ENCODE results near the gene LIAS.
"Not testable (repeated sequence)": the region's sequence is repeated elsewhere in the genome, so short reads cannot be mapped to it uniquely, and the experiment has no call there.

Gene LIAS

DNA sequence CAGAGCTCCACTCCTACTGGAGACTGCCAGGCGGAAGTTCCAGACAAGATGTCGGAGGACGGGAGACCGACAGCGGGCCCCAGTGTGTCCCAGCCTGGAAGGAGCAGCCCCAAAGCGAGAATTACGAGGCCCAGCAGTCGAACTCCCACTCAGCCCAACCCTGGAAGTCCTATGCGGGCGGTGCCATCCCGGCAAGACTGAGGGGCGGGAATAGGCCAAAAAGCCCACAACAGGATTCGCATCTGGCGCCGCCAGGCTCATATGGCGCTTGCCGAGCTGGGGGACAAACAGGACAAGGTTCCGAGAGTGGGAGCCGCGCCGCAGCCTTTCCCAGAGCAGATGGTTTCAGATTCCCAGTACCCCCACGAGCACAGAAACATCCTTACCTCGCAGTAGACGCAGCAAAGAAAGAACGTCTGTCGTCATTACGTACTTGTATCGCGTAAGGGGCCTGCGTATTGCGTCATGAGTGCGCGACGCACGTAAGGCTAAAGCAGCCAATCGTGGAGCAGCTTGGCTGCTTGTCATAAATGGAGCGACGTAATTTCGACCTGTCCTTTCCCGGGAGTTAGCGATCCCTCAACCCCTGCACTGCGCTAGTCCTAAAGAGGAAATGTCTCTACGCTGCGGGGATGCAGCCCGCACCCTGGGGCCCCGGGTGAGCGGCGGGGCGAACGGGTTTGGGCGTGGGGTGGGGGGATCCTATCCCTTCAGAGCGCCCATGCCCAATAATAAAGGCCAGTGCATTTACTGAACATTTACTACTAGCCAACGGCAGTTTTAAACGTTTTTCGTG, at the start of gene LIAS, which contains the start of gene RPL9:
Gene LIAS, plus strand, starts transcription at position 552 of the 796 bp plus-strand sequence. Its CDS starts 62 bp downstream, at position 614.
Gene RPL9, minus strand, starts transcription at position 418 of the 796 bp plus-strand sequence. CDS start 483 bp downstream, outside the sequence.
- DNase-seq (ENCODE audit: low spot score), result peak; percentile 96

DNA sequence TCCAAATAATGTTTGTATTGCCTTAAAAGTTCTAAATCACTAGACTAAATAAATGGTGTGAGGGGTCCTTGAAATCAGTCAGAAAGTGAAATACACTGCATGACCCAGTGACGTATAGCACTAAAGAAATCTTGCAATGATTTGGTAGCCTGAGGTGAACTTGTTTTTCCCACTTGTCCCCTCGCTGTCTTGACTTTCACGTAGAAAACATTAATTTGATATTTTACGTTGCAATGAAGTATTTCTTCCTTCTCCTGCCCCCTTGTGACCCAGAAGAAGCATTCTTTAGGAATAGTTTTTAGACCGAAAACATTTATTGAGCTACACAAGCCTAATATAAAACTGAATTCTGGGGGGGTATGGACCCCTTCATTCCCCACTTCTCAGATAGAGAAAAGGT, 48.4 kb upstream of the LIAS start:
- peak; percentile 38 for DNase-seq (ENCODE audit: low spot score)

DNA sequence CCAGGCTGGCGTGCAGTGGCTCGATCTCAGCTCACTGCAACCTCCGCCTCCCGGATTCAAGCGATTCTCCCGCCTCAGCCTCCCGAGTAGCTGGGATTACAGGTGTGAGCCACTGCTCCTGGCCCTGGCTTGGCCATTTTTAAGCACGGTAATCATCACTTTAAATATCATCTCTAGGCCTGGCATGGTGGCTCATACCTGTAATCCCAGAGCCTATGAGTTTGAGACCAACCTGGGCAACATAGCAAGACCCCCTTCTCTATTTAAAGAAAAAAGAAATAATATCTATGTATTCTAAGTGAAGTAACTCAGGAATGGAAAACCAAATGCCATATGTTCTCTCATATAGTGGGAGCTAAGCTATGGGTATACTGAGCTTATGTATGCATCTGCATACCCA, 47.3 kb upstream of the LIAS start:
- not testable (repeated sequence) for DNase-seq (ENCODE audit: low spot score)

DNA sequence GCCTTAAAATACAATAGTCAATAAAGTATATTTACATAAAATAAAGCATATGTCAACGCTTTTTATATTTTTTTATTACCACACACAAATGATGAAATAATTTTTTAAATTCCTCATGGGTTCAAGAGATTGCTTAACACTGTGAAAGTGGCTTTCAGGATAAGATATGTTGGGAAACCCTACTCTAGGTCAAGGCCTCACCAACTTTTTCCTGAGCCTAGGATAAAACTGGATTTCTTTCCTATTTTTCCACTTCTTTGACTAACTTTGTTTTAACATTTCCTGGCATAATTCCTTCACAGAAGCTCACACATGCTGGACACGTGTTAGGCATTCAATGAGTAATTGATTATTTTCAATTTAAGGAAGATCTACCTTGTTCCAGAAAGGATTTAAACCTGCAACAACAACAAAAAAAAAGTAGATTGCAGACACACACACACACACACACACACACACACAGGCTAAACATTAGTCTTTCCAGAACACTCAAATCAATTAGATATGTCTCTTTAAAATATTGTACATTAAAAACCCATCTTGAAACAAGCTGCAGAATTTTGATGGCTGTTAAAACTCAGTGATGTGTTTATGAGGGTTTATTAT, 43.1 kb upstream of the LIAS start:
- peak; percentile 51 for DNase-seq (ENCODE audit: low spot score)

DNA sequence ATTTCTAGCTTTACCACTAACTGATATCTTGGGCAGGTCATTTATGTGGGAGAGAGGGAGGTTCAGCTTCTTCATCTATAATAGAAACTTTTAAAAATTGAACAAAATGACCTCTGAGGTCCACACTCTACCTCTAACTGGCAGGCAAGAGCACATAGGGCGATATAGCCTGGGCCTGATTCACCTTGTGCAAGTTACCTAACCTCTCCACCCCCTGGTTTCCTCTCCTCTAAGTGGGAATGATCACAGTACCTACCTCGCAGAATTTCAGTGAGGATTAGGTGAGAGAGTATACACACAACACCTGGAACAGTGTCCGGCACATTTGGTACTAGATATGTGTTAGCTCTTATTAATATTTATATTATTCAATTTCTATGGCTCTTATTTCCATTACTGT, 36.6 kb upstream of the LIAS start:
- no peak for DNase-seq (ENCODE audit: low spot score)

DNA sequence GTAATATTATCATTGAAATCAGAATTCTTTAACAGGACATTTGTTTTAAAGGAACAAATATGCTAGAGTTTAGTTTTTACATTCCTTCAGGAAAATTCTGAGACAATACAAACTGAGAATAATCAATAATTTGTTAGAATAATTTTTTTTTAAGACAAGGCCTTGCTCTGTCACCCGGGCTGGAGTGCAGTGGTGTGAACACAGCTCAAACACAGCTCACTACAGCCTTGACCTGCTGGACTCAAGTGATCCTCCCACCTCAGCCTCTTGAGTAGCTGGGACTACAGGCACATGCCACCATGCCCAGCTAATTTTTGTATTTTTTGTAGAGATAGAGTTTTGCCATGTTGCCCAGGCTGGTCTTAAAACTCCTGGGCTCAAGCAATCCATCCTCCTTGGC, 33.6 kb upstream of the LIAS start:
- DNase-seq (ENCODE audit: low spot score), result not testable (repeated sequence)

DNA sequence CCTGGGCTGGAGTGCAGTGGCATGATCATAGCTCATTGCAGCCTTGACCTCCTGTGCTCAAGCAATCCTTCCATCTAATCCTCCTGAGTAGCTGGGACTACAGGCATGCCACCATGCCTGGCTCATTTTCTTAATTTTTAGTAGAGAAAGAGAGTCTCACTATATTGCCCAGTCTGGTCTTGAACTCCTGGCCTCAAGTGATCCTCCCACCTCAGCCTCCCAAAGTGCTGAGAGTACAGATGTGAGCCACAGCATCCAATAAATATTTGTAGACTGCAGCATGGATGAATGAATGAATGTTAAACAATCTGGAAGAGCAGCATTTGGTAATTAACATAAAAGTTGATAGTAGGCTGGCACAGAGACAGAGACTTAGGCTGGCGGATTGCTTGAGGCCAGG, 32.1 kb upstream of the LIAS start:
- DNase-seq (ENCODE audit: low spot score), result no peak

DNA sequence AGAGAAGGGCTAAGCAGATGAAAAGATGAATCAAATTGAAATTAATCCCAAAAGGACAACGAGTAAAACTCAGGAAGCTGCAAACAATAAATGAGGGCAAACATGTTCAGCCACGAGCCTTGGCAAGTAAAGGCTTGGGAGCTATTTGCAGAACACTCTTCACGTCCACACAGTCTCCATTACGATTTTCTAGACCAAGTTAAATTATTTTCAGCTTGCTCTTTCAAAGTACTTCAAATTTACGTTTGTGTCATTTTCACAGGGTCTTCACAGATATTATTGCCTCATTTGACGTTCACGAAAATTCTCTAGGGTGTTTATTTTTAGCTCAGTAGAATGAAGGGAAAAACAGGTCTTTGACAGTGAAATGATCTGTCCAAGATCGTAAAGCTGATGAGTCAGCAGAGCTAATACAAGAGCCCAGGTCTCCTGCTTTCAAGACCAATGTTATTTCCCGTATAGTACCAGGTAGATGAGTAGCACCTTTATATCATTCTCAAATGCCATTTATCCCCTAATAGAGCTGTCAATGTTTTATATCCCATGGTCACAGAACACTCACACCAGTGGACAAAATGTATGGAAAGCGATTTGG, 31.2 kb upstream of the LIAS start:
- DNase-seq (ENCODE audit: low spot score), result no peak

DNA sequence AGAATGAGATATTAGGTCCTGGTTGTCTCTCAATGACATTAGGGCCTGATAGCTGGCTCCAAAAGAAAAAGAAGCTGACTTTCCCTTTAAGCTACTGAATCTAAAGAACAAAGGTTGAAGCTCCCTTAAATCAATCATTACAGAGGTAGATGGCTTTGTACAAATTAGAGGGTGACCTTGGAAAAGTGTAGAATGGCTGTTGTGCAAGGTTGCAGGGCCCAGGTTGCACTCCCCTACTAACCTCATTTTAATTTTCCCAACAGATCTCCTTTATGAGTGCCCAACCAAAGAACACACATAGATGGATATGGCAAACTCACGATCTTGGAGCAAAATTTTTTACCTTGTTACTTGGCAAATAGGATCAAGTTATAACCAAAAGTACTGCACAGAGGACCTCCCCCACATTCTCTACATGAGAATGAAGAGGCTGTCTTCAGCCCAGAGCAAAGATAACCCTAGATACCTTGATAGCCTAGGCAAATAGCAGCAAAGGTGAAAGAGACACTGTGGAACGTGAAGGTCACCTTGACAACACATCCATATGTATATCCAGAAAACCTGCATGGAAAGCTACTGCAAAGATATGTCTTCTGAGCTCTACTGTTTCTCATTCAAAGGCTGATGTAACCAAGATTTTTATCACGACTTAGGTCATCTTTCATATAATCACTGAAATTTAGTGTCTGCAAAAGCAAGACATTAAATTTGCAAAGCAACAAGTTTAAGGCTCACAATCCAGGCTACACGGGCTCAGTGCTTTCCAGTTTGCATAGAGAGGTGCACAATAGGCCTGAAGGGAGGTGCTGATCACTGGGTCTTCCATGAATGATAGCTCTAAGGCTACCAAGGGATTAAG, 29.2 kb upstream of the LIAS start:
- no peak for DNase-seq (ENCODE audit: low spot score)

DNA sequence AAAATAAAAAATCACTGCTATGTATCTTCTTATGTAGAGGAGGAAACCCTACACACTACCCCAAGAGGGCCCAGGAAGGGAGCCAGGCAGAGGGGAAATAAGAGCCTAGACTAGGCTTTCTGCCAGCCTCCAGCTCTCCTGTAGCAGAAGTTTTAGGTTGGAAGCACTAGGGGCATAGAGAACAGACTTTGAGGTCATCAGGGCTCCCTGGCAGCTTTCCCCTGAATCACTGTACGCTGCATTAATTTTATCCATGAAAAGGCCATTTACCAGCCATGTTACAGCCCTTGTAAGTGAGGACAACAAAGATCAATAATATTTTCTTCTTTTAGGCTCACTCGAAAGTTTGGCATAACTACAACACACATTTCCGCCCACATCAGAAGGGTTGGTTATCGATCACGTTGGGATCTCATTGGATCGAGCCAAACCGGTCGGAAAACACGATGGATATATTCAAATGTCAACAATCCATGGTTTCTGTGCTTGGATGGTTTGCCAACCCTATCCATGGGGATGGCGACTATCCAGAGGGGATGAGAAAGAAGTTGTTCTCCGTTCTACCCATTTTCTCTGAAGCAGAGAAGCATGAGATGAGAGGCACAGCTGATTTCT, 24.9 kb upstream of the LIAS start:
- DNase-seq (ENCODE audit: low spot score), result no peak

DNA sequence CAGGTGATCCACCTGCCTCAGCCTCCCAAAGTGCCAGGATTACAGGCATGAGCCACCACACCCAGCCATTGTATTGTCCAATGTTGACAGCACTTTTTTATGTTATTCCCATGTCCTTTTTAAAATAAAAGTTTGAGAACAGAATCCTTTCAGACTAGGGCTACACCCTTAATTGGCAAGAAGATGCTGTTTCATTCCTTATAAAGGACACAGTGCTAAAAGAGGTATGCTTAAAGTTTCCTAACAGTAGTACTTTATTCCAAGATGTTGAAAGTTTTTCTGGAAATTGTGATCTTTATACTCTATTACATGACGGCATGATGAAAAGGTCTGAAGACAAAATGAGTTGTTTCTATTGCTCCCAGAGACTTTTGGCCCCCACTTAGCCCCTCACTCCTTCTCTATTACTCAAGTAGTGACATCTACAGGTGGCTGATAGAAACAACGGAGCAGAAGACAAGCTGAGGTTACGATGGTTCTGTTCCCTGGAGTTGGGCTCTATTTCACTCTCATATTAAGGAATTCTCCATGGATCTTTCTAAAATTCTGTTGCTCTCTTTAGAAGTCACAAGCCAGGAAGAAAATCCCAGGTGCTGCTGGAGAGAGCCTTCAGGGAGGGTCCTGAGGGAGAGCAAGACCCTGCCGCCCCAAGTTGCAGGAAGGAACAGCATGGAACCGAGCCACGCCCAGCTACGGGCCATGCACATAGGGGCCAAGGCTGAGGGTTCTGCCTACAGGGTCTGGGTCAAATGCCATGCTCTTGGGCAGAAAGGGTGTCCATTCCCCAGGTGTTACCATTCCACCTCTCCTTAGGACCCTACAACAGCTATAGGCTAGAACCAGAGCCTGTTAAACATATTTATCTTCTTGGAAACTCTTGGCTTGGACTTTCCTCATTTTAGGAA, 22.9 kb upstream of the LIAS start:
- peak; percentile 20 for DNase-seq (ENCODE audit: low spot score)

DNA sequence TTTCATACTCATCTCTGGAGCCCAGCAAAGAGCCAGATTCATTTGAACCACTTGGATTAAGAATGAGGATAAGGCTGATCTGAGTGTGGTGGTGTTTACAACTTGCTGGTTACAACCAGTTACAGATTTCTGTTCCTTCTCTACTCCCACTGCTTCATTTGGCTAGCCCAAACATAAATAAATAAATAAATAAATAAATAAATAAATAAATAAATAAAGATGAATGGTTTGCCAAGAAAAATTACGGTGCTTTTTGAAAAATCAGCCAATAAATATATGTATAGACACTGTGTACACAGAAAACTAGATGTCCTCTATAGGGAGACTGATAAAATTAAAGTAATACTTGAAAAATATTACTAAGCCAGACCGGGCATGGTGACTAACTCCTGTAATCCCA, 17.3 kb upstream of the LIAS start:
- no peak for DNase-seq (ENCODE audit: low spot score)

DNA sequence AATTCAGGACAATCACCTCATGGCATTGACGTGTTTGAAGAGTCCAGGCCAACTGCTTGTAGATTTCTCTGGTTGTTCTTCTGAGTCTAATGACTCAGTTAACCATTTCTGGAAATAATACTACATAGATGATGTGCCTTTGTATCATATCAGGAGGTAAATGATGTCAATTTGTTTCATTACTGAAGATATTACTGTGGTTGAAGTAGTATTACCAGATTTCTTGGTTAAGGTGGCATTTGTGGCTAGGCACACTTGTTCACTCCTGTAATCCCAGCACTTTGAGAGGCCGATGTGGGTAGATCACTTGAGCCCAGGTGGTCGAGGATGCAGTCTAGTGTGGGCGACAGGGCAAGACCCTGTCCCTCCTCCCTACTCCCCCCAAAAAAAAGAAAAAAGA, 15.9 kb upstream of the LIAS start:
- no peak for DNase-seq (ENCODE audit: low spot score)

DNA sequence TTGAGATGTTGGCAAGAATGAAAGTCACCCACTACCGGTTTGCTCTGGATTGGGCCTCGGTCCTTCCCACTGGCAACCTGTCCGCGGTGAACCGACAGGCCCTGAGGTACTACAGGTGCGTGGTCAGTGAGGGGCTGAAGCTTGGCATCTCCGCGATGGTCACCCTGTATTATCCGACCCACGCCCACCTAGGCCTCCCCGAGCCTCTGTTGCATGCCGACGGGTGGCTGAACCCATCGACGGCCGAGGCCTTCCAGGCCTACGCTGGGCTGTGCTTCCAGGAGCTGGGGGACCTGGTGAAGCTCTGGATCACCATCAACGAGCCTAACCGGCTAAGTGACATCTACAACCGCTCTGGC, 12.4 kb upstream of the LIAS start:
- DNase-seq (ENCODE audit: low spot score), result no peak

DNA sequence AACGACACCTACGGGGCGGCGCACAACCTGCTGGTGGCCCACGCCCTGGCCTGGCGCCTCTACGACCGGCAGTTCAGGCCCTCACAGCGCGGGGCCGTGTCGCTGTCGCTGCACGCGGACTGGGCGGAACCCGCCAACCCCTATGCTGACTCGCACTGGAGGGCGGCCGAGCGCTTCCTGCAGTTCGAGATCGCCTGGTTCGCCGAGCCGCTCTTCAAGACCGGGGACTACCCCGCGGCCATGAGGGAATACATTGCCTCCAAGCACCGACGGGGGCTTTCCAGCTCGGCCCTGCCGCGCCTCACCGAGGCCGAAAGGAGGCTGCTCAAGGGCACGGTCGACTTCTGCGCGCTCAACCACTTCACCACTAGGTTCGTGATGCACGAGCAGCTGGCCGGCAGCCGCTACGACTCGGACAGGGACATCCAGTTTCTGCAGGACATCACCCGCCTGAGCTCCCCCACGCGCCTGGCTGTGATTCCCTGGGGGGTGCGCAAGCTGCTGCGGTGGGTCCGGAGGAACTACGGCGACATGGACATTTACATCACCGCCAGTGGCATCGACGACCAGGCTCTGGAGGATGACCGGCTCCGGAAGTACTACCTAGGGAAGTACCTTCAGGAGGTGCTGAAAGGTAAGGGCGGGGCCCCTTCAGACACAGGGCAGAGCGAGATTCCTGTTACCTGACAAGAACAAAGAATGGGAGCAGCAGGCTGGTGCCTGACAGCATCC, 11.8 kb upstream of the LIAS start:
- DNase-seq (ENCODE audit: low spot score), result peak; percentile 52

DNA sequence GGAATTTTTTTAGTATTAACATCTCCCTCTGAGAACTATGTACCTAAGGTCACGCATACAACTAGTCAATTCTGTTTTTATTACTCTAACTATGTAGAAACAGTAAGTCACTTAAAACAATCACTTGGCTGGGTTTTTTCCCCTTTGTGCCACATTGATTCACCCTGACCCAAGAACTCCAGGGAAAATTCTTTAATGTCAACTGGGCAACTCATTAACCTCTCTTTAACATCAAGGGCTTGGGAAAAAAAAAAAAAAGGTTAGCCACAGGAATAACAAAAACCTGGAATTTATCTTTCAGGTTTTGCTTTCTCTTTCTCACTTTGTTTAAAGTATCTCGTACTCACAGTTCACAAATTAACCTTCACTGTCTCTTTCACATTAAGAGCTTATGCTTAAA, 8.2 kb upstream of the LIAS start:
- DNase-seq (ENCODE audit: low spot score), result no peak

DNA sequence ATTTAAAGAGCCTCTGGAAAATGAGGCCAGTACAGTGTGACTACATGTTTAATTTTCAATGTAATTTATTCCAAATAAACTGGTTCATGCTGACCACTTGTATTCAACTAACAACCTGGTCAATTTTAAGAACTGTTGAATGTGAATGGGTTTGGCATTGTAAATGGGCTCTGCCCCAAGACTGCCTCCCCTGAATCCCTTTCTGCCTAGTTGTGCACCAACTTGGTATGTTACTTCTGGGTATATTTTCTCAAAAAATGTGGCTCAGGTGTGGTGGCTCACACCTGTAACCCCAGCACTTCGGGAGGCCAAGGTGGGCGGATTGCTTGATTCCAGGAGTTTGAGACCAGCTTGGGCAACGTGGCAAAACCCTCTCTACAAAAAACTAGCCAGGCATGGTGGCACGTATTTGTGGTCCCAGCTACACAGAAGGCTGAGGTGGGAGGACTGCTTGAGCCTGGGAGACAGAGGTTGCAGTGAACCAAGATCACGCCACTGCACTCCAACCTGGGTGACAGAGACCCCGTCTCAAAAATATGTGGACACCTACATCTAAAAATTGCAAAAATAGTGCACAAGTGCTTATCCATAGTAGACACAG, 7.3 kb upstream of the LIAS start:
- DNase-seq (ENCODE audit: low spot score), result no peak

DNA sequence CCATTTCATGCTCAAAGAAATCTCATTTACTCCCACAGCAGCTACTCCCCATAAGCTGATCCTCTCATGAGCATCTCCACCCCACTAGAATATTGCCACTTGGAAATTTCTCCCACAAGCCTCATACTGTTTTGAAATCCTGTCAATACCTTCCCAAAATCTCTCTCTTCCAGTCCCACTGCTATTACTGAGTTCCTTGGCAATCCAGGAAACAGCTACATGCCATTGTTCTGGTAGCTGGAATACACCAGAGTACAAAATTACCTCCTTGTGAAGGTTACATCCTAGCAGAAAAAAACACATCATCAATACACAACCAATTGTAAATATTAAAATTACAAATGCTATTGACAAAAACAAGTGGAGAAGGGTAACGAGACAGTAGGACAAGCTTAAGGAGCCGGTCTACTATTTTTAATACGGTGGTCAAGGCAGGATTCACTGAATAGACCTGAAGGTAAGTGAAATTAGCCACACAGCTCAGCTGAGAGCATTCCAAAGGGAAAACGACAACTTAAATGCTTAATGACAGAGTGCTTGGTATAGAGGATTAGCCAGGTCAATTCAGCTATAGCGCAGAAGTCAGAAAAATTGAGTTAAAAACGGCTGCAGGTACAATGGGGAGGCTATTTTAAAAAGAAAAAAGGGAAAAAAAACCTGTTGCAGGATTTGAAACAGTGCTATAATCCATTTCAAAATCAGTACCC, 6.5 kb upstream of the LIAS start:
- no peak for DNase-seq (ENCODE audit: low spot score)
